Stimulated activated CD8-positive, alpha-beta memory T cell treated with anti-CD3 and anti-CD28 coated beads, Interleukin-7, amount 100 ng/mL, for 48 hours (primary cell): ENCODE data around the gene DERL3.

Source experiments
- DNase-seq, 2 donors: peaks; one replicate each; pipeline ENCODE4 v3.0.0-alpha.2; 2020; ENCODE audit warnings: low read depth in 1 of 2; ENCODE audit errors: extremely low read depth in 1 of 2

DERL3 gene

GRCh38 chr22:23812378-23812777 lies 26.4 kb downstream of the DERL3 start:
- DNase-seq: no peak

GRCh38 chr22:23806837-23807236 lies 32.0 kb downstream of the DERL3 start:
- DNase-seq: no peak

GRCh38 chr22:23804781-23805291 lies 34.0 kb downstream of the DERL3 start:
- DNase-seq: no peak

GRCh38 chr22:23803001-23803819 lies 35.6 kb downstream of the DERL3 start:
- DNase-seq: no peak

- no peak for DNase-seq
Measured at GRCh38 chr22:23801886-23802377, 36.9 kb downstream of the DERL3 start.

- no peak for DNase-seq
Measured at GRCh38 chr22:23801238-23801821, 37.5 kb downstream of the DERL3 start.

- DNase-seq: no peak
Measured at GRCh38 chr22:23800297-23801237, 38.2 kb downstream of the DERL3 start.

GRCh38 chr22:23796461-23796860 lies 42.3 kb downstream of the DERL3 start:
- no peak for DNase-seq

GRCh38 chr22:23793326-23793725 lies 45.5 kb downstream of the DERL3 start:
- DNase-seq: no peak

- no peak for DNase-seq
Measured at GRCh38 chr22:23791738-23792645, 46.8 kb downstream of the DERL3 start.

GRCh38 chr22:23790819-23791737 lies 47.7 kb downstream of the DERL3 start:
- no peak for DNase-seq

- DNase-seq: no peak
Measured at GRCh38 chr22:23789638-23790037, 49.2 kb downstream of the DERL3 start.

GRCh38 chr22:23789121-23789520 lies 49.7 kb downstream of the DERL3 start:
- no peak for DNase-seq

GRCh38 chr22:23787910-23788309 lies 50.9 kb downstream of the DERL3 start:
- DNase-seq: no peak

- no peak for DNase-seq
Measured at GRCh38 chr22:23787600-23787896, 51.3 kb downstream of the DERL3 start.

- peak; percentile 73 to 78 for DNase-seq
Measured at GRCh38 chr22:23786752-23787599, 51.8 kb downstream of the DERL3 start, which contains the start of gene SMARCB1. TSS of gene SMARCB1 (plus strand) at chr22:23786966. CDS start at chr22:23787170, 204 bp downstream.

- no peak for DNase-seq
Measured at GRCh38 chr22:23786261-23786710, 52.5 kb downstream of the DERL3 start.
